ENCODE measurements around the gene GARNL3. TPM values are rescaled to one million over a fixed set of nuclear protein-coding genes. Genes with fewer than 3 reads are reported as not detected.

GARNL3 gene
- total and polyA plus RNA-seq, 2 experiments from 2014 or later, result 8.7 to 21.9 TPM

GRCh38 chr9:127382541-127382940 lies 118.0 kb downstream of the GARNL3 start (continued):
- TF ChIP-seq STAT1 (IDR thresholded peaks at IDR 0.05; ENCODE audit: unreplicated experiment) (no peak), ETS1 (IDR thresholded peaks at IDR 0.05) (no peak)

DNA sequence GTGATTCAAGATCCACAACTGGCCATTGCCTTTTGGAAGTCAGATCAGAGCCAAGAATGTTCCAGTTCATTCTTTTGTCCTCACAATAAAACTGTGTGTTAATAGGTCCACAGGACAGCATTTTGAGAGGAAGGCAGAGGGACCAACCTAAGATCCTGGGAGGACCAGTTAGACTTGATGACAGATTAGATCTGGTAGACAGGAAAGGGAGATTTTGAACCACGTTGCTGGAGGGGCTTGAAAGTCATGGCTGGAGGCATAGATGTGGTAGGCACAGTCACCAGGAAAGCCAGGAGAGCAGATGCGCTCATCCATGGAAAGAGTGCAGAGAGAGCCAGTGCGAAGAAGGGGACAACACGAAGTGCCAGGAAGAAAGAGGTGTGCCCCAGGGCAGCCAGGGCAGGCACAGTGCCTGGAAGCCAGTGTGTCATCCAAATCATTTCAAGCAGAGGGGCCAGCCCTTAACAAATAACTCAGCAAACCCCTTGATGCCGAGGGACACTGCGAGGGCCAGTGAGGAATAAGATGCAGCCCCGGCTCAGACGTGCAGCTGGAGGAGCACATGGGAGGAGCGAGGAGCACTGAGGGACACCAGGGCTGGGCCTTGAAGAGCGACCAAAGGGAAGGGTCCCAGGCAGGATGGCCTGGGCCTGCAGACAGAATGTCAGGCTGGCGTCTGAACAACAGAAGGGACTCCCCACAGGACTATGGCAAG lies 119.6 kb downstream of the GARNL3 start:
- H3F3A ChIP-seq (replicated peaks; ENCODE audit: low read depth), result 0 out of 2 replicates have a peak, but pooled peaks cover 2% of the 10 kb centered on the region
- no peak overlapping the region for H3K27ac ChIP-seq (ENCODE audit: low read depth)
- no peak for DNase-seq (ENCODE audit: low spot score)
- no peak for ATAC-seq
- H3K27me3 Mint-ChIP-seq (ENCODE audit: insufficient read depth, low read depth, poor library complexity), result peaks cover 8% of the 10 kb centered on the region
- no peak overlapping the region for H3K27ac Mint-ChIP-seq
- H4K20me1 ChIP-seq (replicated peaks; ENCODE audit: insufficient read depth), result no peaks in the 10 kb centered on the region; the same call in 1 of the 2 replicates
- H3K79me2 ChIP-seq (replicated peaks; ENCODE audit: insufficient read depth), result no peaks in the 10 kb centered on the region
- H3K4me2 ChIP-seq, result no peak overlapping the region
- no peaks in the 10 kb centered on the region for H3K9me3 Mint-ChIP-seq
- H3K4me1 Mint-ChIP-seq, result peaks cover 11% of the 10 kb centered on the region
- H3K36me3 ChIP-seq (ENCODE audit: insufficient read depth), result no peaks in the 10 kb centered on the region
- H3K27me3 ChIP-seq (ENCODE audit: insufficient read depth), result no peaks in the 10 kb centered on the region
- H3K9me2 ChIP-seq (ENCODE audit: insufficient read depth), result 0 out of 2 replicates have a peak, but pooled peaks cover 4% of the 10 kb centered on the region
- no peak overlapping the region for H3K4me3 Mint-ChIP-seq
- H3K4me1 ChIP-seq (ENCODE audit: insufficient read depth), result no peaks in the 10 kb centered on the region; the same call in 1 of the 2 replicates
- H3K36me3 Mint-ChIP-seq (ENCODE audit: low read depth), result no peaks in the 10 kb centered on the region
- H2AFZ ChIP-seq, result no peak overlapping the region
- no peak overlapping the region for H3K4me3 ChIP-seq
- TF ChIP-seq POLR2AphosphoS5 (IDR thresholded peaks at IDR 0.05; ENCODE audit: low read depth) (no peak), EZH2phosphoT487 (IDR thresholded peaks at IDR 0.05; ENCODE audit: unreplicated experiment) (no peak), STAT1 (IDR thresholded peaks at IDR 0.05; ENCODE audit: unreplicated experiment) (no peak), NANOG (IDR thresholded peaks at IDR 0.05; ENCODE audit: borderline replicate concordance) (no peak), EZH2 (IDR thresholded peaks at IDR 0.05; ENCODE audit: low read depth, unreplicated experiment) (no peak), CREB1 (CRISPR knock-in tag; IDR thresholded peaks at IDR 0.05; ENCODE audit: low read depth) (no peak), ZNF114 (CRISPR knock-in tag; IDR thresholded peaks at IDR 0.05) (no peak), ETS1 (IDR thresholded peaks at IDR 0.05) (no peak), ZNF331 (CRISPR knock-in tag; IDR thresholded peaks at IDR 0.05; ENCODE audit: low read depth) (no peak), JUNB (IDR thresholded peaks at IDR 0.05; ENCODE audit: unreplicated experiment) (no peak)
- TF ChIP-seq, protein P1, sequence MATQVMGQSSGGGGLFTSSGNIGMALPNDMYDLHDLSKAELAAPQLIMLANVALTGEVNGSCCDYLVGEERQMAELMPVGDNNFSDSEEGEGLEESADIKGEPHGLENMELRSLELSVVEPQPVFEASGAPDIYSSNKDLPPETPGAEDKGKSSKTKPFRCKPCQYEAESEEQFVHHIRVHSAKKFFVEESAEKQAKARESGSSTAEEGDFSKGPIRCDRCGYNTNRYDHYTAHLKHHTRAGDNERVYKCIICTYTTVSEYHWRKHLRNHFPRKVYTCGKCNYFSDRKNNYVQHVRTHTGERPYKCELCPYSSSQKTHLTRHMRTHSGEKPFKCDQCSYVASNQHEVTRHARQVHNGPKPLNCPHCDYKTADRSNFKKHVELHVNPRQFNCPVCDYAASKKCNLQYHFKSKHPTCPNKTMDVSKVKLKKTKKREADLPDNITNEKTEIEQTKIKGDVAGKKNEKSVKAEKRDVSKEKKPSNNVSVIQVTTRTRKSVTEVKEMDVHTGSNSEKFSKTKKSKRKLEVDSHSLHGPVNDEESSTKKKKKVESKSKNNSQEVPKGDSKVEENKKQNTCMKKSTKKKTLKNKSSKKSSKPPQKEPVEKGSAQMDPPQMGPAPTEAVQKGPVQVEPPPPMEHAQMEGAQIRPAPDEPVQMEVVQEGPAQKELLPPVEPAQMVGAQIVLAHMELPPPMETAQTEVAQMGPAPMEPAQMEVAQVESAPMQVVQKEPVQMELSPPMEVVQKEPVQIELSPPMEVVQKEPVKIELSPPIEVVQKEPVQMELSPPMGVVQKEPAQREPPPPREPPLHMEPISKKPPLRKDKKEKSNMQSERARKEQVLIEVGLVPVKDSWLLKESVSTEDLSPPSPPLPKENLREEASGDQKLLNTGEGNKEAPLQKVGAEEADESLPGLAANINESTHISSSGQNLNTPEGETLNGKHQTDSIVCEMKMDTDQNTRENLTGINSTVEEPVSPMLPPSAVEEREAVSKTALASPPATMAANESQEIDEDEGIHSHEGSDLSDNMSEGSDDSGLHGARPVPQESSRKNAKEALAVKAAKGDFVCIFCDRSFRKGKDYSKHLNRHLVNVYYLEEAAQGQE (IDR thresholded peaks at IDR 0.05; ENCODE audit: unreplicated experiment), result no peak
- TF ChIP-seq, protein P2, sequence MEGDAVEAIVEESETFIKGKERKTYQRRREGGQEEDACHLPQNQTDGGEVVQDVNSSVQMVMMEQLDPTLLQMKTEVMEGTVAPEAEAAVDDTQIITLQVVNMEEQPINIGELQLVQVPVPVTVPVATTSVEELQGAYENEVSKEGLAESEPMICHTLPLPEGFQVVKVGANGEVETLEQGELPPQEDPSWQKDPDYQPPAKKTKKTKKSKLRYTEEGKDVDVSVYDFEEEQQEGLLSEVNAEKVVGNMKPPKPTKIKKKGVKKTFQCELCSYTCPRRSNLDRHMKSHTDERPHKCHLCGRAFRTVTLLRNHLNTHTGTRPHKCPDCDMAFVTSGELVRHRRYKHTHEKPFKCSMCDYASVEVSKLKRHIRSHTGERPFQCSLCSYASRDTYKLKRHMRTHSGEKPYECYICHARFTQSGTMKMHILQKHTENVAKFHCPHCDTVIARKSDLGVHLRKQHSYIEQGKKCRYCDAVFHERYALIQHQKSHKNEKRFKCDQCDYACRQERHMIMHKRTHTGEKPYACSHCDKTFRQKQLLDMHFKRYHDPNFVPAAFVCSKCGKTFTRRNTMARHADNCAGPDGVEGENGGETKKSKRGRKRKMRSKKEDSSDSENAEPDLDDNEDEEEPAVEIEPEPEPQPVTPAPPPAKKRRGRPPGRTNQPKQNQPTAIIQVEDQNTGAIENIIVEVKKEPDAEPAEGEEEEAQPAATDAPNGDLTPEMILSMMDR (conservative IDR thresholded peaks at IDR 0.05; ENCODE audit: low read depth in 2 of 2), result no peak
